Memory B cell (primary cell): ENCODE data around the gene HS2ST1.

ENCODE experiments used
- ATAC-seq: fragments of 150-1000 bp; cut with Tn5 transposase; 2 replicates; pipeline ENCODE4 v1.10.0; 2021; ENCODE audit warnings: low read depth, mild to moderate bottlenecking, moderate library complexity
- DNase-seq, 2 donors: peaks; one replicate each; pipeline ENCODE4 v3.0.0; 2022; ENCODE audit warnings: low spot score in 2 of 2
- H3K27ac Mint-ChIP-seq: one replicate; pipeline ENCODE4 v1.8.0; 2022; ENCODE audit warnings: mild to moderate bottlenecking, moderate library complexity, mixed read lengths
- H3K27me3 Mint-ChIP-seq: one replicate; pipeline ENCODE4 v1.8.0; 2022; ENCODE audit warnings: mixed read lengths
- H3K36me3 Mint-ChIP-seq: one replicate; pipeline ENCODE4 v1.8.0; 2022; ENCODE audit warnings: mild to moderate bottlenecking, mixed read lengths
- H3K4me1 Mint-ChIP-seq: one replicate; pipeline ENCODE4 v1.8.0; 2022; ENCODE audit warnings: mixed read lengths
- H3K4me3 Mint-ChIP-seq: one replicate; pipeline ENCODE4 v1.8.0; 2022; ENCODE audit warnings: mild to moderate bottlenecking, moderate library complexity, mixed read lengths
- H3K9me3 Mint-ChIP-seq: one replicate; pipeline ENCODE4 v1.8.0; 2022; ENCODE audit warnings: mixed read lengths

HS2ST1 gene

DNA sequence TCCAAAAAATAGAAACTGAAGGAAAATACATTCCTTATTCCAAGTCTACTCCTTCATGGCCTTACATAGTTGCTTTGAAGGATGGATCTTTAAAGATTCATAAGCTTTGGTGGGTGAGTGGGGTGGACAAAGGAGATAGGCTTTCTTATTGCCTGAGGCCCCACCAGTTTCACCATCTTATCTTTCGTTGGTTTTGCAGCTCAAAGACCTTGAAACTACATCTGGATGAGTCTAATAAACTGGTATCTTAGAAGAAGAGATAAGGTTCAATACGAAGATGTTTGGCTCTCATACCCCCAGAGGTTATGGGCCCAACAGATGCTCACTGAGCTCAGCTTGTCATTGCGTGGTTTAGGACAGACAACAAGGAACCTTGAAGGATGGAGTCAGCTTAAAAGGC is 201.5 kb downstream of the HS2ST1 start:
- Mint-ChIP-seq H3K27ac (no peak overlapping the region), H3K9me3 (peaks cover 2% of the 10 kb centered on the region), H3K4me3 (no peak overlapping the region), H3K27me3 (peaks cover 4% of the 10 kb centered on the region), H3K4me1 (peaks cover 2% of the 10 kb centered on the region), H3K36me3 (no peaks in the 10 kb centered on the region)
- no peak for DNase-seq
- no peak for ATAC-seq

- no peak overlapping the region for H3K27ac Mint-ChIP-seq
- peaks cover 2% of the 10 kb centered on the region for H3K9me3 Mint-ChIP-seq
- ATAC-seq = no peak
- H3K4me1 Mint-ChIP-seq = peaks cover 5% of the 10 kb centered on the region
- no peak overlapping the region for H3K4me3 Mint-ChIP-seq
- H3K36me3 Mint-ChIP-seq = no peaks in the 10 kb centered on the region
- H3K27me3 Mint-ChIP-seq = peaks cover 5% of the 10 kb centered on the region
- no peak for DNase-seq
These were observed 203.4 kb downstream of the HS2ST1 start for GRCh38 chr1:87117761-87118368.

- no peak for ATAC-seq
- H3K27ac Mint-ChIP-seq = no peak overlapping the region
These were observed 205.2 kb downstream of the HS2ST1 start for GRCh38 chr1:87119541-87120140.

DNA sequence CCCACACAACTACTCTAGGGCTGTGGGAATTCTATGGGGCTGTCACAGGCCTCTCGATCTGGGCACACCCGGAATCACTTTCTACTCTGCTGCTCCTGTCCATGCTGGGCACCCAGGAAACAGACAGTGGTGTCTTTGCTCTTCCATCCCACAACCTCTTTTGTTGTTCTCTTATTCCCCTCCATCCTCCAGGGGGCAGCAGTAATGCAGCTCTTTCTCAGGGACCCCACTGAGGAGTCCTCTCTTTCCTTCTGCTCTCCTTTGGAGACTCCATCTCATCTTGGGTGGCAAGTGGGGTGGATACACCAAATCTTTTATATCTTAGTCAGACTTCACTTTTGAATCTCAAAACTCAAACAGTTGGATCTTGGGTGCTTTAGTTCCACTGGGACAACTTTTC is 206.3 kb downstream of the HS2ST1 start:
- no peak for ATAC-seq

More at GRCh38 chr1:87119541-87120140, 205.2 kb downstream of the HS2ST1 start:
- no peak overlapping the region for H3K4me3 Mint-ChIP-seq
- H3K27me3 Mint-ChIP-seq = peaks cover 5% of the 10 kb centered on the region
- H3K4me1 Mint-ChIP-seq = peaks cover 5% of the 10 kb centered on the region
- DNase-seq = no peak
- peaks cover 2% of the 10 kb centered on the region for H3K9me3 Mint-ChIP-seq
- H3K36me3 Mint-ChIP-seq = no peaks in the 10 kb centered on the region

DNA sequence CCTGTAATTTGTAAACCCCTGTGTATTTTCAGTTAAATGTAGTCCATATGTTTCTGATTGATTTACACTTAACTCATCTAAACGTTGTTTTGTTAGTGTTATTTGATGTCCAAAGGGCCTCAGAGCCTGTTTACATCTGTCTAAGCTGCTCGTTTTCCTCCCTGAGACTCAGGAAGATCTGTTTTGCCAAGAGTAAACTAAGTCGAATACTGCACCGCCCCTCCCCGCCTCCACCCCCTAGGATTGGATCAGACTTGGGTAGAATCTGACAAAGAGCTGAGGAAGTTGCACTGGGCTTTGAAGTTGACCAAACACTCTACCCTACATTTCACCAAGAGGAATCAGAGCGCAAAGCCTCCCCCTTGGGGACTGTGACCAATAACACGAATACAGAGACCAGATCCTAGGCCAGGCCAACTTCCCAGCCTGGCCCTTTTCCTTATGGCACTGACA is 207.3 kb downstream of the HS2ST1 start:
- no peaks in the 10 kb centered on the region for H3K36me3 Mint-ChIP-seq
- peaks cover 5% of the 10 kb centered on the region for H3K4me1 Mint-ChIP-seq
- DNase-seq (no peak), ATAC-seq (no peak)
- H3K9me3 Mint-ChIP-seq = peaks cover 2% of the 10 kb centered on the region
- H3K4me3 Mint-ChIP-seq = no peak overlapping the region
- H3K27ac Mint-ChIP-seq = no peak overlapping the region
- H3K27me3 Mint-ChIP-seq = peaks cover 5% of the 10 kb centered on the region

More for the DNA sequence above, 206.3 kb downstream of the HS2ST1 start:
- H3K27me3 Mint-ChIP-seq = peaks cover 5% of the 10 kb centered on the region
- H3K4me3 Mint-ChIP-seq = no peak overlapping the region
- H3K4me1 Mint-ChIP-seq = peaks cover 5% of the 10 kb centered on the region
- no peaks in the 10 kb centered on the region for H3K36me3 Mint-ChIP-seq
- peaks cover 2% of the 10 kb centered on the region for H3K9me3 Mint-ChIP-seq
- no peak for DNase-seq
- no peak overlapping the region for H3K27ac Mint-ChIP-seq

- H3K9me3 Mint-ChIP-seq = peaks cover 2% of the 10 kb centered on the region
These were observed 207.8 kb downstream of the HS2ST1 start for GRCh38 chr1:87122243-87122642.

DNA sequence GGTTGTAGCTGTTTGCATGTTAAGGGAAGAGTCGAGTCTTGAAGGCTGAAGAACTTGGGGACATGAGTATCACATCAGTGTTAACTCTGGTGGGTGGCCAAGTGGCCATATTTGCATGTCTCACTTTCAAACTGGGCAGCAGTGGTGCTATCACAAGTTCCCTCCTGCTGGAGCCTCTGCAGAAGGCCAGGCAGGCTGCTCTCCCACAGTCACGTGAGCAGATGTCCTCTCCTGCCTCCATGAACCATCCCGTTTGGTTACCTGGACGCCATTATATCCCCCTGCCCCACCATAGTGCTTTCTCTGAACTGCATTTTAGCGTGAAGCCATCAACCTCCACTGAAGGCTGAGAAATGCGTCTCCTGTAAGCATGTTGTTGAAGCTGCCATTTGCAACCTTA is 209.2 kb downstream of the HS2ST1 start:
- no peak for ATAC-seq
- Mint-ChIP-seq H3K36me3 (no peaks in the 10 kb centered on the region), H3K4me1 (peaks cover 5% of the 10 kb centered on the region), H3K9me3 (peaks cover 2% of the 10 kb centered on the region), H3K27ac (no peak overlapping the region), H3K27me3 (peaks cover 11% of the 10 kb centered on the region), H3K4me3 (no peak overlapping the region)
- no peak for DNase-seq

More at GRCh38 chr1:87122243-87122642, 207.8 kb downstream of the HS2ST1 start:
- Mint-ChIP-seq H3K4me3 (no peak overlapping the region), H3K4me1 (peaks cover 5% of the 10 kb centered on the region), H3K36me3 (no peaks in the 10 kb centered on the region), H3K27ac (no peak overlapping the region), H3K27me3 (peaks cover 5% of the 10 kb centered on the region)
- DNase-seq (no peak), ATAC-seq (no peak)

- H3K4me3 Mint-ChIP-seq = no peak overlapping the region
- H3K27ac Mint-ChIP-seq = no peak overlapping the region
- H3K9me3 Mint-ChIP-seq = no peaks in the 10 kb centered on the region
- H3K4me1 Mint-ChIP-seq = peaks cover under 1% of the 10 kb centered on the region
- DNase-seq (no peak), ATAC-seq (no peak)
- no peaks in the 10 kb centered on the region for H3K36me3 Mint-ChIP-seq
- H3K27me3 Mint-ChIP-seq = peaks cover 6% of the 10 kb centered on the region
These were observed 212.6 kb downstream of the HS2ST1 start for GRCh38 chr1:87126886-87127505.

GRCh38 chr1:87127581-87127980 is 213.1 kb downstream of the HS2ST1 start:
- Mint-ChIP-seq H3K27me3 (peaks cover 6% of the 10 kb centered on the region), H3K9me3 (no peaks in the 10 kb centered on the region), H3K36me3 (no peaks in the 10 kb centered on the region), H3K4me1 (peaks cover 3% of the 10 kb centered on the region), H3K27ac (no peak overlapping the region), H3K4me3 (no peak overlapping the region)
- ATAC-seq (no peak), DNase-seq (no peak)

DNA sequence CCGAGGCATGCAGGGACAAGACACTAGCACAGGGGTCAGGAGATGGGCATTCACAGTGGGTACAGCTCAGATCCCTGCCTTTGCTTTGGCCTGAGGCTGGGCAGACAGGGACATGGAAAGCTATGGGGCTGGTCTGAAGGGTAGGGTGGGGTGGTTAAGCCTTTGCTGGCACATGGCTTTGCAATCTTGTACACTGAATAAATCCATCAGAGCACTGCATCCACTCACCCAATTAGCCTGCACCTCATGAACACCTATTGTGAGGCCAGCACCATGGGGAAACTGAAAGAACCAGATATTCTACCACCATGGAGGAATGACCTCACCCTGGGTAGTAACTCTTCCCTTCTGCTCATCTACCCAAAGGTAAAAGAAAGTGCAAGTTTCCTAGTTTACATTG is 214.6 kb downstream of the HS2ST1 start:
- DNase-seq (no peak), ATAC-seq (no peak)
- Mint-ChIP-seq H3K4me1 (peaks cover 5% of the 10 kb centered on the region), H3K36me3 (no peaks in the 10 kb centered on the region), H3K9me3 (no peaks in the 10 kb centered on the region), H3K27ac (no peak overlapping the region), H3K4me3 (no peak overlapping the region), H3K27me3 (peaks cover 8% of the 10 kb centered on the region)

GRCh38 chr1:87129606-87130005 is 215.2 kb downstream of the HS2ST1 start:
- Mint-ChIP-seq H3K36me3 (no peaks in the 10 kb centered on the region), H3K27me3 (peaks cover 8% of the 10 kb centered on the region), H3K9me3 (no peaks in the 10 kb centered on the region), H3K4me1 (peaks cover 5% of the 10 kb centered on the region), H3K27ac (no peak overlapping the region), H3K4me3 (no peak overlapping the region)
- DNase-seq (no peak), ATAC-seq (no peak)

- Mint-ChIP-seq H3K27me3 (peaks cover 8% of the 10 kb centered on the region), H3K27ac (no peak overlapping the region), H3K4me3 (no peak overlapping the region), H3K36me3 (no peaks in the 10 kb centered on the region), H3K4me1 (peaks cover 5% of the 10 kb centered on the region), H3K9me3 (no peaks in the 10 kb centered on the region)
- ATAC-seq (no peak), DNase-seq (no peak)
These were observed 216.0 kb downstream of the HS2ST1 start for GRCh38 chr1:87130438-87130837.

DNA sequence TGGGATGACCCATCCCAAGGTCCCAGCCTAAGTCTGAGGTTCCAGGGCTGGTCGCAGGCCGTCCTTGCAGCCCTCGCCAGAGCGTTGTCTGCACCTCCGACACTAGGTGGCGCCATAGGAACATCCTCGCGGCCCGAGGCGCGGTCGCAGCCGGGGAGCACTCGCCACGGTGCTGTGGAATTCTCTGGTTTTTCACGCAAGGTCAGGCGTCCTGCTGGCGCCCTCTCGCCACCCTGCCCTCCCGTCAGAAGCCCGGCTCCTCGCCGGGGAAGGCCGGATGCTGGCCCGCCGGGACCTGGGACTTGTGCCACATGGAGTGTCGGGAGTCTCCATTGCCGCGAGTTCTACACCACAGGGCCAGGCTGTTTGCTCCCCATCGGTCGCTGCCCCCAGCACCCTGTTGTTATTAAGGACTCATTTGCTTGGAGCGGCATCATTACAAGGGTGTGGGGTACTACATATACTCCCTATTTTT is 217.4 kb downstream of the HS2ST1 start:
- no peak overlapping the region for H3K27ac Mint-ChIP-seq
- no peaks in the 10 kb centered on the region for H3K36me3 Mint-ChIP-seq
- ATAC-seq = peak; percentile 95
- peak overlapping the region; percentile 79 for H3K4me3 Mint-ChIP-seq
- peaks cover 5% of the 10 kb centered on the region for H3K4me1 Mint-ChIP-seq
- H3K9me3 Mint-ChIP-seq = no peaks in the 10 kb centered on the region
- peak; percentile 81 to 87 for DNase-seq
- H3K27me3 Mint-ChIP-seq = peaks cover 8% of the 10 kb centered on the region

- Mint-ChIP-seq H3K4me1 (peaks cover 5% of the 10 kb centered on the region), H3K27ac (no peak overlapping the region), H3K36me3 (no peaks in the 10 kb centered on the region), H3K4me3 (peak overlapping the region; percentile 80), H3K27me3 (peaks cover 8% of the 10 kb centered on the region), H3K9me3 (no peaks in the 10 kb centered on the region)
- DNase-seq (peak in 1 of 2 donors; percentile 4), ATAC-seq (no peak)
These were observed 217.9 kb downstream of the HS2ST1 start for GRCh38 chr1:87132284-87132870.
